H1 (cell line): ENCODE measurements around the gene OBP2B. TPM values are rescaled to one million over a fixed set of nuclear protein-coding genes. Genes with fewer than 3 reads are reported as not detected.

Source experiments
- CTCF ChIA-PET: fragments of 300-600 bp; sonication (Branson Sonifier 250); formaldehyde crosslinking; loops from one replicate; lab custom pipeline; 2021; ENCODE audit not compliant: partially characterized antibody; lab: Charles Lee
- POLR2A ChIA-PET: fragments of 300-600 bp; sonication (Branson Sonifier 250); formaldehyde crosslinking; loops from one replicate; lab custom pipeline; 2021; ENCODE audit warnings: inconsistent platforms; ENCODE audit not compliant: partially characterized antibody; lab: Charles Lee
- DNase-seq, 2 experiments: peaks; one replicate each; pipeline versions ENCODE4 v3.0.0 to v3.0.0-alpha.2; 2010 to 2022; ENCODE audit warnings: low spot score in 2 of 2, low read depth in 1 of 2, mixed read lengths in 1 of 2
- FAIRE-seq: peaks from 2 replicates; lab custom pipeline; 2011; peaks lifted over from hg19 to GRCh38; lab: Jason Lieb, UNC
- H2AFZ ChIP-seq: 2 replicates; pipeline ENCODE4 v1.8.1; 2012; ENCODE audit warnings: low read length, inconsistent platforms
- H2AK5ac ChIP-seq: 2 replicates; pipeline ENCODE4 v1.6.1; 2013; ENCODE audit warnings: low read depth, low read length
- H2BK120ac ChIP-seq: replicated peaks from 2 replicates; pipeline ENCODE3; 2013; ENCODE audit warnings: low read depth, low read length, inconsistent platforms
- H2BK12ac ChIP-seq: 2 replicates; pipeline ENCODE4 v1.6.1; 2013; ENCODE audit warnings: low read depth, low read length
- H2BK15ac ChIP-seq: 2 replicates; pipeline ENCODE4 v1.6.1; 2013; ENCODE audit warnings: low read length
- H2BK20ac ChIP-seq: 2 replicates; pipeline ENCODE4 v1.6.1; 2013; ENCODE audit warnings: low read length
- H2BK5ac ChIP-seq: 2 replicates; pipeline ENCODE4 v1.6.1; 2013; ENCODE audit warnings: low read depth, low read length
- H3K14ac ChIP-seq: 2 replicates; pipeline ENCODE4 v1.6.1; 2013; ENCODE audit warnings: inconsistent platforms; ENCODE audit not compliant: insufficient read length
- H3K18ac ChIP-seq: 2 replicates; pipeline ENCODE4 v1.6.1; 2013; ENCODE audit warnings: low read length; ENCODE audit errors: extremely low read depth
- H3K23ac ChIP-seq: 2 replicates; pipeline ENCODE4 v1.6.1; 2013; ENCODE audit warnings: inconsistent platforms; ENCODE audit not compliant: insufficient read length
- H3K23me2 ChIP-seq: 2 replicates; pipeline ENCODE4 v1.6.1; 2013; ENCODE audit warnings: low read depth, low read length
- H3K27ac ChIP-seq: 2 replicates; pipeline ENCODE4 v1.6.1; 2011; ENCODE audit warnings: low read depth, low read length, inconsistent platforms
- H3K27me3 ChIP-seq, 4 experiments: replicated peaks in 1 of 4; 1 replicate in 1 of 4; 2 replicates in 3 of 4; pipeline versions ENCODE4 v1.6.1 to v1.8.1; 2011 to 2013; ENCODE audit warnings: low read length in 3 of 4, mild to moderate bottlenecking in 3 of 4, inconsistent platforms in 2 of 4, mixed read lengths in 2 of 4, moderate library complexity in 1 of 4; ENCODE audit not compliant: control insufficient read depth in 3 of 4, insufficient read depth in 3 of 4; ENCODE audit errors: extremely low read depth in 1 of 4
- H3K36me3 ChIP-seq, 4 experiments: 2 replicates each; pipeline versions ENCODE4 v1.6.1 to v1.8.1; 2011 to 2013; ENCODE audit warnings: mild to moderate bottlenecking in 4 of 4, low read length in 3 of 4, moderate library complexity in 2 of 4, control low read depth in 1 of 4, inconsistent platforms in 1 of 4; ENCODE audit not compliant: insufficient read depth in 4 of 4, control insufficient read depth in 2 of 4
- H3K4ac ChIP-seq: replicated peaks from 2 replicates; pipeline ENCODE3; 2013; ENCODE audit warnings: low read length, low read depth, mixed read lengths, inconsistent platforms; ENCODE audit not compliant: insufficient read length
- H3K4me1 ChIP-seq, 4 experiments: replicated peaks in 1 of 4; 1 replicate in 1 of 4; 2 replicates in 3 of 4; pipeline versions ENCODE4 v1.6.1 to v1.8.1; 2011 to 2013; ENCODE audit warnings: low read length in 3 of 4, inconsistent platforms in 2 of 4, mixed read lengths in 1 of 4; ENCODE audit not compliant: insufficient read depth in 4 of 4, control insufficient read depth in 3 of 4
- H3K4me2 ChIP-seq, 2 experiments: 2 replicates each; pipeline versions ENCODE4 v1.6.1 to v1.8.1; 2011 to 2013; ENCODE audit warnings: low read depth in 2 of 2, low read length in 2 of 2, control low read depth in 1 of 2, inconsistent platforms in 1 of 2, mild to moderate bottlenecking in 1 of 2; ENCODE audit not compliant: insufficient read depth in 1 of 2
- H3K4me3 ChIP-seq, 4 experiments: fragments of 200-600, 300-600 bp in 1 of 4; sonication (generic), shearing (Covaris generic), sonication (Bioruptor Twin) in 1 of 4; 2 replicates each; pipeline versions ENCODE4 v1.5.1 to v1.8.1; 2011 to 2016; ENCODE audit warnings: low read length in 4 of 4, low read depth in 3 of 4, control low read depth in 2 of 4, inconsistent platforms in 2 of 4, mild to moderate bottlenecking in 2 of 4, mixed read lengths in 1 of 4, moderate library complexity in 1 of 4; ENCODE audit not compliant: insufficient read depth in 2 of 4; ENCODE audit errors: extremely low read depth in 1 of 4
- H3K56ac ChIP-seq: replicated peaks from 2 replicates; pipeline ENCODE3; 2013; ENCODE audit warnings: low read depth, mild to moderate bottlenecking, mixed read lengths, low read length, inconsistent platforms; ENCODE audit not compliant: insufficient read length
- H3K79me1 ChIP-seq: 2 replicates; pipeline ENCODE4 v1.6.1; 2013; ENCODE audit warnings: low read depth, low read length, control low read depth
- H3K79me2 ChIP-seq, 2 experiments: 2 replicates each; pipeline versions ENCODE4 v1.6.1 to v1.8.1; 2012 to 2013; ENCODE audit warnings: low read length in 2 of 2, mild to moderate bottlenecking in 2 of 2, inconsistent platforms in 1 of 2; ENCODE audit not compliant: insufficient read depth in 2 of 2, control insufficient read depth in 1 of 2
- H3K9ac ChIP-seq, 4 experiments: replicated peaks in 1 of 4; 1 replicate in 1 of 4; 2 replicates in 3 of 4; pipeline versions ENCODE4 v1.6.1 to v1.8.1; 2011 to 2013; ENCODE audit warnings: low read depth in 3 of 4, low read length in 3 of 4, control low read depth in 2 of 4, mild to moderate bottlenecking in 2 of 4, moderate library complexity in 2 of 4, inconsistent platforms in 1 of 4; ENCODE audit errors: extremely low read depth in 1 of 4
- H3K9me3 ChIP-seq, 2 experiments: 2 replicates each; pipeline versions ENCODE4 v1.6.1 to v1.8.1; 2012 to 2013; ENCODE audit warnings: mild to moderate bottlenecking in 2 of 2, moderate library complexity in 2 of 2, control low read depth in 1 of 2, inconsistent platforms in 1 of 2, low read depth in 1 of 2, low read length in 1 of 2, mixed read lengths in 1 of 2; ENCODE audit not compliant: insufficient read depth in 2 of 2
- H4K20me1 ChIP-seq, 2 experiments: replicated peaks in 1 of 2; 2 replicates each; pipeline versions ENCODE3 to v1.8.1; 2011 to 2013; ENCODE audit warnings: inconsistent platforms in 2 of 2, low read length in 2 of 2, mild to moderate bottlenecking in 1 of 2; ENCODE audit not compliant: insufficient read depth in 2 of 2, control insufficient read depth in 1 of 2
- H4K5ac ChIP-seq: 2 replicates; pipeline ENCODE4 v1.6.1; 2013; ENCODE audit warnings: low read length, low read depth, mixed read lengths, inconsistent platforms; ENCODE audit not compliant: insufficient read length
- H4K8ac ChIP-seq: 2 replicates; pipeline ENCODE4 v1.8.0; 2013; ENCODE audit warnings: mild to moderate bottlenecking, moderate library complexity, low read length, inconsistent platforms; ENCODE audit not compliant: insufficient read depth; ENCODE audit errors: extremely low read depth
- H4K91ac ChIP-seq: replicated peaks from 2 replicates; pipeline ENCODE3; 2013; ENCODE audit warnings: low read length, mixed read lengths, inconsistent platforms; ENCODE audit not compliant: insufficient read length
- ASH2L ChIP-seq: fragments of 200-600, 300-600 bp; sonication (generic); IDR thresholded peaks from one replicate; pipeline ENCODE4 v1.7.1; 2017; ENCODE audit warnings: low read length
- CBX8 ChIP-seq: fragments of 300-800, 300-1000 bp; sonication (generic); IDR thresholded peaks from 2 replicates; pipeline ENCODE4 v1.7.1; 2016; ENCODE audit warnings: low read depth, low read length, borderline replicate concordance
- EP300 ChIP-seq, 2 experiments: IDR thresholded peaks; 1 replicate in 1 of 2; 2 replicates in 1 of 2; pipeline ENCODE4 v1.6.1; 2011 to 2012; ENCODE audit warnings: low read depth in 2 of 2, low read length in 2 of 2, mild to moderate bottlenecking in 2 of 2, borderline replicate concordance in 1 of 2, inconsistent platforms in 1 of 2, moderate library complexity in 1 of 2
- JUN ChIP-seq: IDR thresholded peaks from 2 replicates; pipeline ENCODE4 v1.6.1; 2011; ENCODE audit warnings: low read depth, mild to moderate bottlenecking, improper control_type of control experiment, low read length
- NRF1 ChIP-seq: IDR thresholded peaks from 2 replicates; pipeline ENCODE4 v1.6.1; 2011; ENCODE audit warnings: mild to moderate bottlenecking, low read depth, low read length, improper control_type of control experiment
- POLR2AphosphoS5 ChIP-seq: IDR thresholded peaks from 2 replicates; pipeline ENCODE4 v1.6.1; 2011; ENCODE audit warnings: low read depth, low read length
- SAP30 ChIP-seq: fragments of 300-600 bp; sonication (generic); IDR thresholded peaks from 2 replicates; pipeline ENCODE4 v1.7.1; 2012; ENCODE audit warnings: low read length, moderate library complexity, mild to moderate bottlenecking, inconsistent platforms; ENCODE audit not compliant: insufficient read depth, insufficient replicate concordance
- YY1 ChIP-seq: IDR thresholded peaks from 2 replicates; pipeline ENCODE4 v1.6.1; 2011; ENCODE audit warnings: low read depth, mild to moderate bottlenecking, low read length
- ZNF274 ChIP-seq: IDR thresholded peaks from 2 replicates; pipeline ENCODE4 v1.7.0; 2012; ENCODE audit warnings: low read length, borderline replicate concordance; ENCODE audit errors: extremely low read depth
- WGBS, 2 experiments: shearing (Covaris generic) in 1 of 2; methylation state at CpG; one replicate each; pipeline versions ENCODE4 v1.1.6 to v1.1.7; 2013 to 2015; ENCODE audit warnings: low lambda C conversion rate in 2 of 2, mixed read lengths in 2 of 2, inconsistent platforms in 1 of 2, low coverage in 1 of 2, missing lambda C conversion rate in 1 of 2; ENCODE audit not compliant: insufficient replicate concordance in 2 of 2, insufficient coverage in 1 of 2, insufficient read length in 1 of 2; ENCODE audit errors: extremely low coverage in 1 of 2, missing lambda C conversion rate in 1 of 2; 5-methylcytosine and 5-hydroxymethylcytosine counted together
- polyA plus RNA-seq, 7 experiments: library from polyadenylated mRNA; depleted of rRNA in 3 of 7; stranded (reverse) in 5 of 7; unstranded in 2 of 7; fragments of >200 nt in 5 of 7; fragments of 200-250 nt in 2 of 7; gene quantifications; 1 replicate in 5 of 7; 2 replicates in 1 of 7; 4 replicates in 1 of 7; pipeline versions ENCODE4 v1.2.1 to v1.2.3, GENCODE V29; 2011 to 2013; ENCODE audit warnings: missing spikeins in 2 of 7, mixed read lengths in 2 of 7
- total RNA-seq: library from RNA; stranded (reverse); fragmentation: NEBNext Ultra II Directional; extraction: Animal tissue kit (Norgen Biotek cat#: 25700); gene quantifications from 2 replicates; pipeline ENCODE4 v1.2.1, GENCODE V29; 2021
- TF ChIP-seq, protein P1 (sequence below): IDR thresholded peaks from 2 replicates; pipeline ENCODE4 v1.6.1; 2011; ENCODE audit warnings: low read length, improper control_type of control experiment
- TF ChIP-seq, protein P2 (sequence below): IDR thresholded peaks from 2 replicates; pipeline ENCODE4 v1.6.1; 2012; ENCODE audit warnings: inconsistent platforms
- TF ChIP-seq, protein P3 (sequence below): IDR thresholded peaks from 2 replicates; pipeline ENCODE4 v1.6.1; 2011; ENCODE audit warnings: low read depth, mild to moderate bottlenecking, low read length; ENCODE audit not compliant: insufficient read depth

Gene OBP2B
- total and polyA plus RNA-seq, 2 of the 8 experiments (the other 6 are each of a cell fraction or from before 2014, with no cell fraction given) = not detected

GRCh38 chr9:133246562-133246961 is 37.5 kb upstream of the OBP2B start:
- ChIA-PET POLR2A (no interaction called here), CTCF (interaction anchor here (0.7 to 3.9 kb wide), 8 partner anchors 7 to 84 kb away, joined by 3 to 24 read pairs (median 3); no protein-coding TSS in a partner anchor)
- H2BK15ac ChIP-seq = no peak overlapping the region
- no peaks in the 10 kb centered on the region for H3K4me1 ChIP-seq
- no peak overlapping the region for H2BK12ac ChIP-seq
- no peak for DNase-seq
- H2AFZ ChIP-seq = no peak overlapping the region
- WGBS, 2 experiments = 82% methylated on average over 16 of the region's 16 CpGs; no CpG with 5 or more reads in 1 of the 2 experiments
- H3K18ac ChIP-seq = no peak overlapping the region; the same call in 1 of the 2 replicates
- no peak overlapping the region for H3K56ac ChIP-seq
- H4K8ac ChIP-seq = no peak overlapping the region
- H2AK5ac ChIP-seq = no peak overlapping the region
- no peak overlapping the region for H3K9ac ChIP-seq
- no peak overlapping the region for H3K4me2 ChIP-seq
- H3K27me3 ChIP-seq = no peaks in the 10 kb centered on the region
- H2BK5ac ChIP-seq = no peak overlapping the region
- no peak for FAIRE-seq
- H4K20me1 ChIP-seq = no peaks in the 10 kb centered on the region
- no peak overlapping the region for H4K5ac ChIP-seq
- H3K79me1 ChIP-seq = no peaks in the 10 kb centered on the region
- H2BK120ac ChIP-seq = no peak overlapping the region
- H3K79me2 ChIP-seq = no peaks in the 10 kb centered on the region
- H3K4me3 ChIP-seq = no peak overlapping the region
- no peak overlapping the region for H3K4ac ChIP-seq
- H4K91ac ChIP-seq = no peak overlapping the region
- no peaks in the 10 kb centered on the region for H3K9me3 ChIP-seq
- H3K27ac ChIP-seq = no peak overlapping the region
- no peak overlapping the region for H3K14ac ChIP-seq
- H3K36me3 ChIP-seq = no peaks in the 10 kb centered on the region
- H3K23ac ChIP-seq = no peak overlapping the region
- no peak overlapping the region for H2BK20ac ChIP-seq
- H3K23me2 ChIP-seq = no peaks in the 10 kb centered on the region
- TF ChIP-seq JUN (no peak), ASH2L (no peak), YY1 (no peak), EP300 (IDR thresholded peaks at IDR 0.05; ENCODE audit: borderline replicate concordance in 1 of 2, low read depth in 2 of 2, low read length in 2 of 2) (no peak), NRF1 (no peak), SAP30 (no peak), CBX8 (no peak), ZNF274 (no peak), POLR2AphosphoS5 (no peak)
- TF ChIP-seq, protein P1, sequence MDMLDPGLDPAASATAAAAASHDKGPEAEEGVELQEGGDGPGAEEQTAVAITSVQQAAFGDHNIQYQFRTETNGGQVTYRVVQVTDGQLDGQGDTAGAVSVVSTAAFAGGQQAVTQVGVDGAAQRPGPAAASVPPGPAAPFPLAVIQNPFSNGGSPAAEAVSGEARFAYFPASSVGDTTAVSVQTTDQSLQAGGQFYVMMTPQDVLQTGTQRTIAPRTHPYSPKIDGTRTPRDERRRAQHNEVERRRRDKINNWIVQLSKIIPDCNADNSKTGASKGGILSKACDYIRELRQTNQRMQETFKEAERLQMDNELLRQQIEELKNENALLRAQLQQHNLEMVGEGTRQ = no peak
- TF ChIP-seq, protein P2, sequence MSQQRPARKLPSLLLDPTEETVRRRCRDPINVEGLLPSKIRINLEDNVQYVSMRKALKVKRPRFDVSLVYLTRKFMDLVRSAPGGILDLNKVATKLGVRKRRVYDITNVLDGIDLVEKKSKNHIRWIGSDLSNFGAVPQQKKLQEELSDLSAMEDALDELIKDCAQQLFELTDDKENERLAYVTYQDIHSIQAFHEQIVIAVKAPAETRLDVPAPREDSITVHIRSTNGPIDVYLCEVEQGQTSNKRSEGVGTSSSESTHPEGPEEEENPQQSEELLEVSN = no peak
- TF ChIP-seq, protein P3, sequence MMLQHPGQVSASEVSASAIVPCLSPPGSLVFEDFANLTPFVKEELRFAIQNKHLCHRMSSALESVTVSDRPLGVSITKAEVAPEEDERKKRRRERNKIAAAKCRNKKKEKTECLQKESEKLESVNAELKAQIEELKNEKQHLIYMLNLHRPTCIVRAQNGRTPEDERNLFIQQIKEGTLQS = no peak
